Small intestine (tissue), 7 donors: ENCODE results near the gene FAM234B. TPM values are rescaled to one million over a fixed set of nuclear protein-coding genes. Genes with fewer than 3 reads are reported as not detected.

ENCODE experiments used
- DNase-seq, 2 donors: peaks; one replicate each; pipeline versions ENCODE4 v3.0.0 to v3.0.0-alpha.2; 2013
- FAIRE-seq: peaks from 2 replicates; lab custom pipeline; 2012; peaks lifted over from hg19 to GRCh38; lab: Jason Lieb, UNC
- H3K27ac ChIP-seq, 3 donors: one replicate each; pipeline ENCODE4 v1.5.1; 2013; ENCODE audit warnings: low read length in 2 of 3, mild to moderate bottlenecking in 2 of 3, control low read depth in 1 of 3, inconsistent platforms in 1 of 3, low read depth in 1 of 3, moderate library complexity in 1 of 3
- H3K27me3 ChIP-seq, 3 donors: one replicate each; pipeline ENCODE4 v1.6.1; 2013; ENCODE audit warnings: low read length in 3 of 3, inconsistent platforms in 1 of 3; ENCODE audit not compliant: control insufficient read depth in 3 of 3, insufficient read depth in 3 of 3
- H3K36me3 ChIP-seq, 3 donors: one replicate each; pipeline ENCODE4 v1.6.1; 2013; ENCODE audit warnings: low read length in 3 of 3, inconsistent platforms in 1 of 3, low read depth in 1 of 3, mild to moderate bottlenecking in 1 of 3, moderate library complexity in 1 of 3; ENCODE audit not compliant: control insufficient read depth in 3 of 3, insufficient read depth in 2 of 3
- H3K4me1 ChIP-seq, 3 donors: one replicate each; pipeline ENCODE4 v1.6.1; 2013; ENCODE audit warnings: low read length in 2 of 3, inconsistent platforms in 1 of 3, low read depth in 1 of 3, mild to moderate bottlenecking in 1 of 3, moderate library complexity in 1 of 3; ENCODE audit not compliant: control insufficient read depth in 3 of 3, insufficient read depth in 2 of 3
- H3K4me3 ChIP-seq, 3 donors: one replicate each; pipeline ENCODE4 v1.5.1; 2013; ENCODE audit warnings: low read length in 3 of 3, control low read depth in 1 of 3, inconsistent platforms in 1 of 3, low read depth in 1 of 3, mild to moderate bottlenecking in 1 of 3, moderate library complexity in 1 of 3
- H3K9me3 ChIP-seq, 2 donors: one replicate each; pipeline ENCODE4 v1.6.1; 2013; ENCODE audit warnings: low read depth in 1 of 2, low read length in 1 of 2; ENCODE audit not compliant: control insufficient read depth in 2 of 2, insufficient read depth in 1 of 2
- WGBS, 3 donors: extraction: QIAGEN DNeasy Blood & Tissue Kit; methylation state at CpG; one replicate each; pipeline ENCODE4 v1.1.7; 2013; 5-methylcytosine and 5-hydroxymethylcytosine counted together
- polyA plus RNA-seq, 4 donors: library from polyadenylated mRNA; stranded (reverse) in 3 of 4; unstranded in 1 of 4; fragments of 200-250 nt in 3 of 4; fragments of 120-200 nt in 1 of 4; gene quantifications; one replicate each; pipeline versions ENCODE4 v1.2.1 to v1.2.3, GENCODE V29; 2013
- donor health status: healthy with polysubstance abuse.
- donor health status: control.
- donor health status: control.
- donor health status: Bipolar disorder and iron deficiency.
- donor health status: healthy.

The FAM234B gene
- polyA plus RNA-seq, 4 donors = 0.45 to 7.8 (median 1.4) TPM

- FAIRE-seq (no peak), DNase-seq (no peak)
- 89 to 94% (median 91%) methylated on average over 7 of the region's 7 CpGs for WGBS, 3 donors
- no peak overlapping the region for H3K27ac ChIP-seq
- H3K36me3 ChIP-seq = peaks cover 0 to 4% (median 0%) of the 10 kb centered on the region in 3 donors
- no peaks in the 10 kb centered on the region for H3K9me3 ChIP-seq
- peaks cover 0 to 2% (median 0%) of the 10 kb centered on the region in 3 donors for H3K4me1 ChIP-seq
- H3K4me3 ChIP-seq = no peak overlapping the region
- no peaks in the 10 kb centered on the region for H3K27me3 ChIP-seq
Measured at GRCh38 chr12:13007496-13008233, 36.5 kb upstream of the FAM234B start.

GRCh38 chr12:13008741-13009380 is 35.3 kb upstream of the FAM234B start:
- Histone ChIP-seq H3K36me3 (peaks cover 0 to 4% (median 0%) of the 10 kb centered on the region in 3 donors), H3K4me1 (peaks cover 0 to 2% (median 0%) of the 10 kb centered on the region in 3 donors), H3K27me3 (no peaks in the 10 kb centered on the region), H3K4me3 (no peak overlapping the region), H3K27ac (no peak overlapping the region), H3K9me3 (no peaks in the 10 kb centered on the region)
- FAIRE-seq = no peak
- WGBS, 3 donors = 73 to 84% (median 81%) methylated on average over 5 of the region's 5 CpGs
- DNase-seq = no peak

- H3K4me1 ChIP-seq = peaks cover 0 to 2% (median 0%) of the 10 kb centered on the region in 3 donors
- H3K27me3 ChIP-seq = no peaks in the 10 kb centered on the region
- no peaks in the 10 kb centered on the region for H3K36me3 ChIP-seq
- H3K27ac ChIP-seq = no peak overlapping the region
- WGBS, 3 donors = 80 to 91% (median 85%) methylated on average over 6 of the region's 6 CpGs
- DNase-seq = no peak
- no peaks in the 10 kb centered on the region for H3K9me3 ChIP-seq
- no peak overlapping the region for H3K4me3 ChIP-seq
- no peak for FAIRE-seq
Measured at GRCh38 chr12:13011098-13011497, 33.1 kb upstream of the FAM234B start.

- DNase-seq (peak in 1 of 2 donors; percentile 33), FAIRE-seq (no peak)
- H3K27me3 ChIP-seq = no peaks in the 10 kb centered on the region
- no peak overlapping the region for H3K4me3 ChIP-seq
- H3K36me3 ChIP-seq = no peaks in the 10 kb centered on the region
- H3K9me3 ChIP-seq = no peaks in the 10 kb centered on the region
- no peaks in the 10 kb centered on the region for H3K4me1 ChIP-seq
- WGBS, 3 donors = 41 to 62% (median 56%) methylated on average over 6 of the region's 6 CpGs
- no peak overlapping the region for H3K27ac ChIP-seq
Measured at GRCh38 chr12:13022851-13023271, 21.3 kb upstream of the FAM234B start.

- DNase-seq (peak in 1 of 2 donors; percentile 65), FAIRE-seq (no peak)
- no peaks in the 10 kb centered on the region for H3K27me3 ChIP-seq
- no peaks in the 10 kb centered on the region for H3K36me3 ChIP-seq
- no peaks in the 10 kb centered on the region for H3K9me3 ChIP-seq
- no peak overlapping the region for H3K27ac ChIP-seq
- no peak overlapping the region for H3K4me3 ChIP-seq
- WGBS, 3 donors = 63 to 88% (median 86%) methylated on average over 6 of the region's 6 CpGs
- H3K4me1 ChIP-seq = no peaks in the 10 kb centered on the region
Measured at GRCh38 chr12:13023811-13024530, 20.2 kb upstream of the FAM234B start.

- no peak overlapping the region for H3K27ac ChIP-seq
- no peak overlapping the region for H3K4me3 ChIP-seq
- FAIRE-seq (no peak), DNase-seq (no peak)
- peaks cover 0 to 2% (median 0%) of the 10 kb centered on the region in 3 donors for H3K27me3 ChIP-seq
- H3K9me3 ChIP-seq = no peaks in the 10 kb centered on the region
- WGBS, 3 donors = 67 to 93% (median 84%) methylated on average over 5 of the region's 5 CpGs
- H3K36me3 ChIP-seq = no peaks in the 10 kb centered on the region
- no peaks in the 10 kb centered on the region for H3K4me1 ChIP-seq
Measured at GRCh38 chr12:13024531-13024916, 19.7 kb upstream of the FAM234B start.

GRCh38 chr12:13026286-13026685 is 17.9 kb upstream of the FAM234B start:
- no peak overlapping the region for H3K27ac ChIP-seq
- WGBS, 3 donors = 71 to 94% (median 85%) methylated on average over 1 of the region's 1 CpG
- H3K9me3 ChIP-seq = no peaks in the 10 kb centered on the region
- H3K4me3 ChIP-seq = no peak overlapping the region
- no peaks in the 10 kb centered on the region for H3K36me3 ChIP-seq
- DNase-seq = no peak
- FAIRE-seq = no peak
- H3K4me1 ChIP-seq = no peaks in the 10 kb centered on the region
- peaks cover 0 to 2% (median 0%) of the 10 kb centered on the region in 3 donors for H3K27me3 ChIP-seq

- no peaks in the 10 kb centered on the region for H3K9me3 ChIP-seq
- no peak overlapping the region for H3K4me3 ChIP-seq
- no peak for DNase-seq
- no peak for FAIRE-seq
- 47 to 59% (median 51%) methylated on average over 2 of the region's 2 CpGs for WGBS, 3 donors
- H3K27ac ChIP-seq = no peak overlapping the region
- H3K36me3 ChIP-seq = no peaks in the 10 kb centered on the region
- no peaks in the 10 kb centered on the region for H3K4me1 ChIP-seq
- H3K27me3 ChIP-seq = peaks cover 0 to 2% (median 0%) of the 10 kb centered on the region in 3 donors
Measured at GRCh38 chr12:13027032-13027431, 17.1 kb upstream of the FAM234B start.
